ENCODE results near the gene FLCN. TPM values are rescaled to one million over a fixed set of nuclear protein-coding genes. Genes with fewer than 3 reads are reported as not detected.
A peak's percentile ranks its signal among the peaks of the same experiment; 100 is the strongest.

The FLCN gene
- total and polyA plus RNA-seq, 2 experiments from 2014 or later, result 12.1 to 36.6 TPM

- peaks cover 10% of the 10 kb centered on the region for H3K4me1 ChIP-seq (ENCODE audit: insufficient read depth)
- ATAC-seq, result no peak
- 0 out of 2 replicates have a peak, but pooled peaks cover 5% of the 10 kb centered on the region for H3F3A ChIP-seq (replicated peaks; ENCODE audit: low read depth)
- peak overlapping the region; percentile 78 for H3K4me2 ChIP-seq
- no peaks in the 10 kb centered on the region for H3K9me2 ChIP-seq (ENCODE audit: insufficient read depth)
- Mint-ChIP-seq H3K36me3 (ENCODE audit: low read depth) (peaks cover 14% of the 10 kb centered on the region), H3K27me3 (ENCODE audit: insufficient read depth, low read depth, poor library complexity) (peaks cover 11% of the 10 kb centered on the region), H3K27ac (no peak overlapping the region; the same call in 1 of the 2 replicates), H3K4me1 (peaks cover 16% of the 10 kb centered on the region), H3K9me3 (no peaks in the 10 kb centered on the region), H3K4me3 (peak overlapping the region; percentile 98)
- peaks cover 4% of the 10 kb centered on the region; the same call in 1 of the 2 replicates for H3K36me3 ChIP-seq (ENCODE audit: insufficient read depth)
- no peak for TF ChIP-seq EZH2phosphoT487 (IDR thresholded peaks at IDR 0.05; ENCODE audit: unreplicated experiment)
- DNase-seq (ENCODE audit: low spot score), result no peak
- peaks cover 43% of the 10 kb centered on the region for H3K79me2 ChIP-seq (replicated peaks; ENCODE audit: insufficient read depth)
- H2AFZ ChIP-seq, result no peak overlapping the region
- H3K4me3 ChIP-seq, result peak overlapping the region; percentile 98
- H3K27ac ChIP-seq (ENCODE audit: low read depth), result no peak overlapping the region
- H3K27me3 ChIP-seq (ENCODE audit: insufficient read depth), result no peaks in the 10 kb centered on the region
- peaks cover 11% of the 10 kb centered on the region; the same call in 1 of the 2 replicates for H4K20me1 ChIP-seq (replicated peaks; ENCODE audit: insufficient read depth)
Measured at GRCh38 chr17:17235212-17236174, 1.5 kb downstream of the FLCN start.

GRCh38 chr17:17232303-17232621 is 4.7 kb downstream of the FLCN start:
- DNase-seq (ENCODE audit: low spot score) (no peak), ATAC-seq (no peak)
- Mint-ChIP-seq H3K27me3 (ENCODE audit: insufficient read depth, low read depth, poor library complexity) (peaks cover 15% of the 10 kb centered on the region), H3K27ac (no peak overlapping the region), H3K4me3 (no peak overlapping the region), H3K36me3 (ENCODE audit: low read depth) (peaks cover 41% of the 10 kb centered on the region), H3K4me1 (peaks cover 13% of the 10 kb centered on the region), H3K9me3 (no peaks in the 10 kb centered on the region)
- H3K9me2 ChIP-seq (ENCODE audit: insufficient read depth), result no peaks in the 10 kb centered on the region
- no peak overlapping the region for H2AFZ ChIP-seq
- 0 out of 2 replicates have a peak, but pooled peaks cover 5% of the 10 kb centered on the region for H3F3A ChIP-seq (replicated peaks; ENCODE audit: low read depth)
- peaks cover 7% of the 10 kb centered on the region; the same call in 1 of the 2 replicates for H3K36me3 ChIP-seq (ENCODE audit: insufficient read depth)
- H3K4me3 ChIP-seq, result no peak overlapping the region
- no peak overlapping the region for H3K27ac ChIP-seq (ENCODE audit: low read depth)
- peaks cover 43% of the 10 kb centered on the region for H3K79me2 ChIP-seq (replicated peaks; ENCODE audit: insufficient read depth)
- no peaks in the 10 kb centered on the region for H3K27me3 ChIP-seq (ENCODE audit: insufficient read depth)
- peaks cover 11% of the 10 kb centered on the region; the same call in 1 of the 2 replicates for H4K20me1 ChIP-seq (replicated peaks; ENCODE audit: insufficient read depth)
- peaks cover 10% of the 10 kb centered on the region for H3K4me1 ChIP-seq (ENCODE audit: insufficient read depth)
- no peak overlapping the region for H3K4me2 ChIP-seq
- TF ChIP-seq REST (IDR thresholded peaks at IDR 0.05; ENCODE audit: unreplicated experiment) (no peak), ETS1 (IDR thresholded peaks at IDR 0.05) (no peak), ZNF114 (CRISPR knock-in tag; IDR thresholded peaks at IDR 0.05) (no peak), NANOG (IDR thresholded peaks at IDR 0.05; ENCODE audit: borderline replicate concordance) (no peak), EZH2phosphoT487 (IDR thresholded peaks at IDR 0.05; ENCODE audit: unreplicated experiment) (no peak), CTCF (conservative IDR thresholded peaks at IDR 0.05; ENCODE audit: low read depth in 2 of 2) (no peak), ZNF331 (CRISPR knock-in tag; IDR thresholded peaks at IDR 0.05; ENCODE audit: low read depth) (no peak), STAT1 (IDR thresholded peaks at IDR 0.05; ENCODE audit: unreplicated experiment) (no peak)

All from GM23338 (cell line).